NAMALWA (cell line): ENCODE results near the gene NRARP.

Source experiments
- DNase-seq: peaks from one replicate; pipeline ENCODE4 v3.0.0-alpha.2; 2015; ENCODE audit warnings: low spot score

Gene NRARP

GRCh38 chr9:137310189-137311052 lies 8.3 kb upstream of the NRARP start:
- peak; percentile 41 for DNase-seq

DNA sequence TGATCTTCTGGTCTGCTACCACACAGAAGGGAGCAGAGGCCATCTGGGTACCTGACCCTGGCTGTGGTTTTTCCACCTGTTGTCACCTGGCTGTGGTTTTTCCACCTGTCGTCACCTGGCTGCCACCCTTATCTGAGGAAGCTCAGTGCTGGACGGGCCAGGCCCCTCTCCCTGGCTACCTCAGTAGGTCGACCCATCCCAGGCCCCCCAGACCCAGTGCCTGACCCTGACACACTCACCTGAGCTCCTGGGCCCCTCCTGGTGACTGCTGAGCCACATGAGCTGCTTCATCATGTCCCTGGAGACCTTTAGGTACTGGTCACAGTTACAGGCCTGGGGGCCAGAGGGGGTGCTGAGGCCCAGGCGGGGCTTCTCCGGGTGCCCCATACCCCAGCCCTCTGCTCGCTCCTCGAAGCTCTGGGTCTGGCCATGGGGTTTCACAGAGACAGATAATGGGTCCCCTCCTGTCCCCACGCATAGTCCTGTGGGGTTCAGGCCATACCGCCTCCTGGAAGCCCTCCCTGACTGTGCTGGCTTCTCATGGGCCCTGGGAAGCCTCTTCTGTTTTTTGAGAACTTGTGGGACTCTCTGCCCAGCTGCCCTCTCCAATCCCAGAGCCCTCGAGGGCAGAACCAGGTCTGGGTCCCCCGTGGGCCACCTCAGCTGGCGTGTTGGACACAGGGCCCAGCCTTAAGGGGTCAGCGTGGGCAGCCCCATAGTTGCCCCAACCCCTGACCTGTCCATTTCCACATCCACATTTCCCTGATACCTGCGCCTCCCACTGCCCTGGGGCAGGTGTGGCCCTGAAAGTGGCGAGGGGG lies 7.5 kb upstream of the NRARP start:
- no peak for DNase-seq

GRCh38 chr9:137308057-137308619 lies 6.1 kb upstream of the NRARP start:
- no peak for DNase-seq

DNA sequence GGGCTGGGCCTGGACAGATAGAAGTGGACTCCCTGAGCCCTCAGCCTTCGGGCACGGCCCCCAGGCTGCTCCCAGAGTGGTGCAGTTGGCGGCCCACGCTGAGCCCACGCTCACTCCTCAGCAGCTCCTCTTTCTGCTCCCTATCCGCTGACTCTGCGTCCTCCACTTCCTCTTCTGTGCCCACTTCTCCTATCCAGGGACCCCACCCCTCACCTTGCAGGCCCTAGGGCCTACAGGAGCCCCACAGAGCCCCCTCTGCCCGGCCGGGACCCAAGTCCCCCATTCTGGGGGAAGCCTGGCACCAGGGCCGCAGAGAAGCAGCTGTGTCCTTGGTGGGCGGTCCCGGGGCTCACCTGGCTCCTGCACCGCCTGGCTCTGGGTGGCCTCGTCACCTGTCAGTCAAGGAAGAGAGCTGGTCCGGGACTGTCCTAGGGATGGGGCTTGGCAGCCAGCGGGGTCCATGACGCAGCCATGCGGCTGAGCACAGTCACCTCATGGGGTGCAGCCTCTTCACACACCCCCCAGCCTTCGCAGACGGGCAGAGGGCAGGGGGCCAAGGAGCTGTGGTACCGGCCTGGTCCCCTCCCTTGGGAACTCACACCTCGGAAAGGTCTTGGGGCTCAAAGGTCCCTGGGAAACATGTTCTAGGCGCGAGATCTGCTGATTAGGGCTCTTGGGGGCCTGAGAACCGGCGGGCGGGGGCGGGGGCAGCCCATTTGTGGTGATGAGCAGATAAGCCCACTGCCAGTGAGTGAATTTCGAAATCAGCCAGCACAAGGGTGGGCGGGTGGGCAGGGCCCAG lies 5.4 kb upstream of the NRARP start:
- DNase-seq = no peak

DNA sequence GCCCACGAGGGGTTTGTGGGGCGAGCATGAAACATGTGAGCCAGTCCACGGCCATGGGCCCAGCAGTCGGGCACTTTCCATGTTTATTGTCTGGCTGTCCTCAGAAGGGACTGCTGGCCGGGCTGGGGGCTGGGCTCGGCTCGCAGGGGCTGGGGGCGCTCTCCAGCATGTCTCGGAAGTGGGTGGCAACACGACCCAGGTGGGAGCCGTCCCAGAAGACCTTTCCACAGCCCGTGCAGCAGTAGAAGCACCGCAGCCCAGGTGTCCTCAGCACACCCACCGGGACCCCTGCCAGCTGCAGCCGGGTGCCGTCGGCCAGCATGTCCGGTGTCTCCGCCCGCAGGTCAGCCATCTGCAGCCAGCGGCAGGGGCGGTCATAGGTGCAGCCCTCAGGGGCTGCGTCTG lies 4.8 kb upstream of the NRARP start:
- DNase-seq = no peak

- no peak for DNase-seq
Measured at GRCh38 chr9:137306066-137306849, 4.2 kb upstream of the NRARP start.

- DNase-seq = no peak
Measured at GRCh38 chr9:137305798-137306065, 3.7 kb upstream of the NRARP start.

GRCh38 chr9:137305060-137305797 lies 3.2 kb upstream of the NRARP start:
- no peak for DNase-seq

- no peak for DNase-seq
Measured at GRCh38 chr9:137304383-137305059, 2.5 kb upstream of the NRARP start.

DNA sequence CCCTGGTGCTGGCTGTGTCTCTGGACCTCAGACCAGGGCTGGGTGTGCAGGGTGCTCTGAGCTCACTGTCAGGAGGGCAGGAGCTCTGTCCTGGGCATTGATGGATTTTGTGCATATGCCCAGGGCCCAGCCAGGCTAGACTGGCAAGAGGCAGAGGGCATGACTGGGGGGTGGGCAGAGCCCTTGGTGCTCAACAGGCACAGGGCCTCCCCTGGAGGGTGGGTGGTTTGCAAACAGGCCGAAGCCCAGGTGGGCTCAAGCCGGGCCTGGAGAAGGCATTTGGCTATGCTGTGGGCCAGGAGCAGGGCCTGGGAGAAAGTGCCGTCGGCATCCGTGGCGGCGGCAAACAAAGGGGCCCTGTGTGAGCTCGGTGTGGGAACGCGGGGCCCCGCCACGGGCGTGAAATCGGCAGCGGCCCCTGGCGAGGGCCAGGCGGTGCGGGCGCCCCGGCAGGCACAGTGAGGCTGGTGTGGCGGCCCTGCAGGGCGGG lies 1.9 kb upstream of the NRARP start:
- DNase-seq = no peak

DNA sequence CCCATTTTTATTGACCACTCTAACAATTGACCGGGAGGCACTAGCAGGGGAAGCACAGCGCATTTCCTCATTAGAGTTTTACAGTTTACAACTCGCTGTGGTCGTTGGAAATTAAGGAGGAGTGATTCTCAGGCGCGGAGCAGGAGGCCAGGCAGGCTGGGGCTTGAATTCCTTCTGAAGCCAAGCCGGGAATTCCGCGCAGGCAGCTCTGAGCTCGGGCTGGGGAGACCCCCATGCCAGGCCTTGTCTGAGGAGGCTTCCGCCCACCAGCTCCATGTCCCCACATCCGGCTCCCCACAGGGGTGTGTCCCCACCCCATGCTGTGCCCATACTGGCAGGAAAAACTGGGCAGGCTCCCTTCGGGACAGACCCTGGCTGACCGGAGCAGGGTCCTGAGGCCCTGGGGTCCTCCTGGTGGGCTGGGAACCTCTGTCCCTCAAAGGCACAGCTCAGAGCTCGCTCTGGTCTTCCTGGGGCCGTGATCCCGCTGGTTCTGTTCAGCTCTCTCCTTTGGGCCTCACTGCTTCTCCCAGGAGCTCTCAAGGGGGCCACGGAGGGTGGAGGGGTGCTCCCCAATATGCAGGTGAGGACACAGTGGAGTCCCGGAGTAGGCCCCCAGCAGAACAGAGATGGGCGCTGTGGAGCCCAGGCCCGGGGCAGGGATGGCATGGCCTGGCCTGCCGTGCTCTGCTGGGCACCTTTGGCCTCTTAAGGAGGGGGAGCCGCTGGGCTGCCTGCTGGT lies 1.3 kb upstream of the NRARP start:
- DNase-seq = no peak

GRCh38 chr9:137302449-137303150 lies 529 bp upstream of the NRARP start:
- no peak for DNase-seq

- no peak for DNase-seq
Measured at GRCh38 chr9:137301081-137301947, 757 bp downstream of the NRARP start.

DNA sequence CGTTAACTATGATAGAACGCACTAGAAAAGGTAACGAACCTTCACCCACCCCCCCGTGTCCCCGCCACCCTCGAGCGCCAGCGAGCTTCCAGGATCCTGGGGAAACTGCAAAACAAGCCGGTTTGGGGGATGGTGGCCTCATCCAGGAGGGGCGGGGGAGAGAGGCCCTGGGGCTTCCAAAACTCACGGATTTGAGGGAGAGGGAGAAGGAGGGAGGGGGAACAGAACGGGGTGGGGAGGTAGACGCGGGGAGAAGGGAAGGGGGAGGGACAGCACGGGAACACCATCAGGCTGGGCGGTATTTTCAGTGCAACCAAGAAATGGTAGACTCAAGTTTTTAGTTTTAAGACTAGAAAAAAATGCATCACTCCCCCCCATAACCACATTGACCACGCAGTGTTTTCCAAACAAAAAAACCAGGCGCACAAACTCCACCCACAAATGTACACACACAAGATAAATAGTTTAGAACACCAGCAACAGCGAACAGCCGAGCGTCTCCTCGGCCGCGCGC lies 1.4 kb downstream of the NRARP start:
- DNase-seq = no peak

- no peak for DNase-seq
Measured at GRCh38 chr9:137299938-137300337, 2.1 kb downstream of the NRARP start.

DNA sequence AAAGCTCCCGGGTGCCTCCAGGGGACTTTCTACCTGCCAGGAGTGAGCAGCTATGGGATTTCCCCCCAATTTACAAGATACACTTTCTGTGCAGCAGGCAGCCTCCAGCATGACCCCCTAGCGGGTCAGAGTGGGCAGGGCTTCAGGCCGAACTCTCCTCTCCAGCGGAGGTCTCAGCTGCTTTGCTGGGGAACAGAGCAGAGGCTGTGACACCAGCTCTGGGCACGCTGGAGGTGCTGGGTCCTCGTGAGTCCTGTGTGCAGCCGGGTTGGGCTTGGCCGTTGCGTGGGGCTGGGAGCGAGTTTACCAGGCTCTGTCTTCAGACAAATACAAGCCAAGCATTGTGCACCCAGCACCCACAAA lies 2.9 kb downstream of the NRARP start:
- DNase-seq = no peak

- no peak for DNase-seq
Measured at GRCh38 chr9:137298401-137299202, 3.5 kb downstream of the NRARP start.
